ENCODE data around the gene RPS6KA2.
"Not testable (repeated sequence)": the region's sequence is repeated elsewhere in the genome, so short reads cannot be mapped to it uniquely, and the experiment has no call there.

RPS6KA2 gene

GRCh38 chr6:166588691-166589336 lies 38.2 kb downstream of the RPS6KA2 start:
- DNase-seq, result no peak

DNA sequence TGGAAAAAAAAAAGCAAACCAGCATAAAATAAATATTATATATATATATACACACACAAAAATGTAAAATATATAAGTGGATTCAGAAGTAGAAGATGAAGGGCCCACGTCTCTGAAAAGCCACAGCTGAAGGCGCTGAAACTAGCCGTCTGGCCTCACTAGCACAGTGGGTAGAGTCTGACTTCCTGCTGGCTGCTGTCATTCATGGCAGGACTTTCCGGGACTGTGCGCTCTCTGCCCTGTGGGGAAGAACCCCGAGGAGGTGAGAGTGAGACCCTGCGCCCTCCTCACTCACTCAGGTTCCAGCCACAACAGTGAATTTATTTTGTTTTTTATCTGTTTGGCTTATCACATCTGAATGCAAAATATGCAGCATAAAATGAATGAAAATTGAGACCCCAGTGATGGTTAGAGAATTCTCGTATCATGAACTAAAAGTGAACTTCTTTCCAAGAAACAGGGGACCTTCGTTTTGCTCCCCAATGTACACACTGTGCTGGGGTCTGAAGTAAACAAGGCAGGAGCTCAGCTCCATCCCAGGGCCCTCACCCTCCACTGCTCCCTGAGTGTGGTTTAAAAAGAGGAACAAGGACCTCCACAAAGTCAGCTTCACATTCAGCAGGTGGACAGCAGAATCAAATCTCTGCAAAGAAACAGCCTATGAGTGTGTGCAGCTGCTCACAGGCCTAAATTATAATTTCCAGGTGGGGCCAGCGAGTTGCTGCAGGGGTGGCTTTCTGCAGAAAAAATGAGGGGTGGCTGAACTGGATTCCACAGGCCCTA lies 39.2 kb downstream of the RPS6KA2 start:
- no peak for DNase-seq

DNA sequence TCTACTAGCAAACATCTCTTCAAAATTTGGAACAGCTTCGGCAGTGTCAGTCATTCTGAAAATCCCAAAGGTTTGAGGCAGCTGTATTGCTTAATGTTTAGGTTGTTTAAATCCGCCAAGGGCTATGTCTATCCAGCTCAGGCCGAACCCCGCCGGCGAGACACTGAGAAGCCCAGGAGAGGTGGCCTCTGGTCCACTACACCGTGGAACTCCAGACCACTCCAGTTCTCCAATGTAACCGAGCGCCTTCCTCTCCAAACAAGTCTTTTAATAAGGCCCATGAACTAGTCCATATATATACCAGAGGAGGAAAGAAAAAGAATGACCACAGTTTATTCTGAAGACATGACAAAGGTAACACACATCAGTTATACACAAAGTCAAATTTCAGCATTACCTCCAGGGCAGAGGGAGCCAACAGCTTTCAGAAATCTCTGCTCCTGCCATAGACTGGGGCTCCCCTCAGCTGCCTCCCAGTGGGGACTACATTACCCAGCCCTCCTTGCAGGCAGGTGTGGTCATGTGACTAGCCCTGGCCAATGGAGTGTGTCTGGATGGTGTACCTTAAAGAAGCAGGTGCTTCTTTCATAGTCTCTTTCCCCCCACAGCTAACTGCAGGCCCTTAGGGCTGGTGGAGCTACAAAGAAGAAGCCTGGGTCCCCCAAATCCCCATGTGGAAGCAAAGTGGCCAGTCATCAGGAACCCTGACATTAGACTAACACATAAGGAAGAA lies 40.5 kb downstream of the RPS6KA2 start, which contains the start of gene RAMACL:
RAMACL (minus strand) TSS at position 255 of the 733 bp plus-strand sequence; CDS start at position 54, 201 bp downstream.
- DNase-seq, result peak; percentile 79

DNA sequence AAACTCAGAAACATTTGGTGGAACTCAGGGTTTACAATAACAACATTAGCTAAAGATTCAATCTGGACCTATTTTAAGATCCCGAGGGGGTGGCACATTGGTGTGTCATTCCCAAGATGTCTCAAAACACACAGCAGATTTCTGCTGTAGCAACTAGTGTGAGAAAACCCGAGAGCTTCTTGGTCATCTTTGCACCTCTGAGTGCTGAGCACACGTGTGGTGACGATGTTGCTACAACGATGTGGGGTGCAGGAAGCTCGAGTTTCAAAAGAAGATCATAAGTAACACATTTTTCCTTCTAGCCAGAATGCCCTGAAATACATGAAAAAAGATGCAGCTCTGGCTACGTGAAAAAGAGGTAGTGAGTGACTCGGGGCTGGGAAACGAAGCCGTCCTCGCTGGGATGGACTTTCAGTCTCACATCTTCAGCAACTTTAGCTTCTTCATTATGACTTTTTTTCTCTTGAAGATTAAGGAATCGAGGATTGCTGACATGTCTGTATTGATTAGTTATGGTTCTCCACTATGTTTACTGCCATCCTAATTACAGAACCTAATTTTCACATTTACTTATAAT lies 42.1 kb downstream of the RPS6KA2 start:
- no peak for DNase-seq

GRCh38 chr6:166584155-166584554 lies 42.9 kb downstream of the RPS6KA2 start:
- DNase-seq, result no peak

- DNase-seq, result no peak
Observed at GRCh38 chr6:166583230-166583965, 43.7 kb downstream of the RPS6KA2 start.

GRCh38 chr6:166582258-166582657 lies 44.8 kb downstream of the RPS6KA2 start:
- DNase-seq, result no peak

DNA sequence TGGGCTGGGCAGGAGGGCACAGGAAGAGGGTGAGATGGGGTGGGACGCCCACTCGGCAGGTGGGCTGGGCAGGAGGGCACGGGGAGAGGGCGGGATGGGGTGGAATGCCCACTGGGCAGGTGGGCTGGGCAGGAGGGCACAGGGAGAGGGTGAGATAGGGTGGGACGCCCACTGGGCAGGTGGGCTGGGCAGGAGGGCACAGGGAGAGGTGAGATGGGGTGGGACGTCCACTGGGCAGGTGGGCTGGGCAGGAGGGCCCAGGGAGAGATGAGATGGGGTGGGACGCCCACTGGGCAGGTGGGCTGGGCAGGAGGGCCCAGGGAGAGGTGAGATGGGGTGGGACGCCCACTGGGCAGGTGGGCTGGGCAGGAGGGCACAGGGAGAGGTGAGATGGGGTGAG lies 45.2 kb downstream of the RPS6KA2 start:
- not testable (repeated sequence) for DNase-seq

DNA sequence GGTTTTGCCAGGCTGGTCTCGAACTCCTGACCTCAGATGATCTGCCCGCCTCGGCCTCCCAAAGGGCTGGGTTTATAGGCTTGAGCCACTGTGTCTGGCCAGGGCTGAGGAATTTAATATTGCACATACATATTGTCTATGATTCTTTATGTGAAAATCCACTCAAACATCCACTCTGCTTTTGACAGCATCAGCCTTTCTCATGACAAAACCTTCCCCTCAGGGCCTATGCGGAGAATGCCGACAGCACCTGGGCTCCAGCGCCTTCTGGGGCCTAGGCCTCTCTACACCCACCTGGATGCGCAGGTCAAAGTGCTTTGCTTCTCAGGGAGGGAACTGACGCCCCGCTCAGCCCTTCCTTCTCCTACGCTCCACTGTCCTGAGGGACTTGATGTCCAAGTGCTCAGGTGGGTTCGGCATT lies 46.0 kb downstream of the RPS6KA2 start:
- no peak for DNase-seq

GRCh38 chr6:166580076-166581050 lies 46.7 kb downstream of the RPS6KA2 start:
- DNase-seq, result no peak

DNA sequence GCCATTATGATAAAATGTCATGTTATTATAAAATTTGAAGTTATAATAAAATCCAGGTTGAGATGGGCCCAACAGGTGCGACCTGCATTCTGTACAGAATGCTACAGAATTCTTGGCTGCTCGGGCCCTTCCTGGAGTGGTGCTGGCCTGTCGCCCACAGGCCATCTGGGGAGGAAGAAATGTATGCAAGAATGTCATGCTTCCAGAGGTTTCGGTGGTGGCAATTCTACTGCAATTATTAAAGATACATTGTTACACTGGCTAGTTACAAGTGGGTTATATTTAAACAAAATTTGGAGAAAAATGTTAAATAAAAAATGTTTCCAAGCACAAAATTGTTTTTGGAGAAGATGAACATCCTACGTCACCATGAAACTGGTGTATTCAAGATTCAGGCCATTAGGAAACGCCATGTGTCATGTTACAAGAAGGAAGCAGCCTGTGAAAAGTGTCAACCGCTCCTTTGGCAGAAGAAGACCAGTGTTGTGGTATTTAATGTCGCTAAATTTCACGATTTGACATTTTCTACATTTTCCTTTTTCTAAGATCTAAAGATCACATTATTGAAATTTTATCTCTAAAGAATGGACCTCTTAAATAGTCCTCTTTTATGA lies 47.7 kb downstream of the RPS6KA2 start:
- DNase-seq, result no peak

GRCh38 chr6:166578536-166579236 lies 48.4 kb downstream of the RPS6KA2 start:
- no peak for DNase-seq

DNA sequence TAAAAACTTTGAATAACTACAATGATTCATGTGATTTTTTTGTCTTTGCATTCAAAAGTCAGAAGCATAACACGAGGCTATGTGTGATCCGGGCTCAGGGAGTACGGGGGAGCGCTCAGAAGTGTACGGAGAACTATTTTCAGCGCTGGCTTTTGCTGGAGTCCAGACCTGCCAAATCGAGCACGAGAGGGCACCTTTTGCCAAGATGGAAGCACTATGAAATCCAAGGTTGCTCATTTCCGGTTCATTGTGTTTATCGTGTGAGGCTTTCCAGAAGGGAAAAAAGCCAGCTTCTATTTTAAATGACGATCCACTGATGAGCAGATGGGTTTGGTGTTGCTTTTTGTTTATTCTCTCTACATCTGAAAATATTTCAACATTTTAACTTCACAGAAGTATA lies 51.8 kb downstream of the RPS6KA2 start:
- DNase-seq, result no peak

DNA sequence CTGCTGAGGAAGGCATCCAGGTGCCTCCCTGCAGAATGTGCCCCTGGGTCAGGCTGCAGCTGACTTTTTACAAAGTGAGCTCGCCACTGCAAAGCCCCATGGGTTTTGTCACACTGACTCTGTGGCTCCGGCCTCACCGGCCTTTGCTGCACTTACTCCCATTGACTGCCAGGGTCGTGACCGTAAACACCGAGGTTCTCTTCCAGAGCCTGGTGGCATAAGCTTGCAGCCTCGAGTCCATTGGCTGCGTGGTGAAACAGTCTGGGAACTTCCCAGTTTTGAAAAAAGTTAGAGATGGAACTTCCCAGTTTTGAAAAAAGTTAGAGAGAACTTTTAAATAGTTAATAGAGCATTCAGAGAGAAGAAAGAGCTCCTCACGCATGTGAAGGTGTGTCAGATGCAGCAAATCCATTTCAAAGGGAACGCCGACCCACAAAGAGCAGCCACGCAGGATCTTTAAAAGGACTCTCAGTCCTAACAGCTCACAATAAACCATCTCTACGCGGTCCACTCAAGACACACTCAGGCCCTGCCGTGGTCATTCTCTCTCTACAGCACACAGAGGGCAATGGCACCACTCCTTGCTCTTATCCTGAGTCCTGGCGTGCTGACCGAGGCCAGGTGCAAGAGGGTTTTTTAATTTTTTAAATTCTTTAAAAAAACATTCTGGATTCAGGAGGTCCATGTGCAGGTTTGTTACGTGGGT lies 53.4 kb downstream of the RPS6KA2 start:
- DNase-seq, result no peak

- no peak for DNase-seq
Observed at GRCh38 chr6:166572370-166573261, 54.4 kb downstream of the RPS6KA2 start.

DNA sequence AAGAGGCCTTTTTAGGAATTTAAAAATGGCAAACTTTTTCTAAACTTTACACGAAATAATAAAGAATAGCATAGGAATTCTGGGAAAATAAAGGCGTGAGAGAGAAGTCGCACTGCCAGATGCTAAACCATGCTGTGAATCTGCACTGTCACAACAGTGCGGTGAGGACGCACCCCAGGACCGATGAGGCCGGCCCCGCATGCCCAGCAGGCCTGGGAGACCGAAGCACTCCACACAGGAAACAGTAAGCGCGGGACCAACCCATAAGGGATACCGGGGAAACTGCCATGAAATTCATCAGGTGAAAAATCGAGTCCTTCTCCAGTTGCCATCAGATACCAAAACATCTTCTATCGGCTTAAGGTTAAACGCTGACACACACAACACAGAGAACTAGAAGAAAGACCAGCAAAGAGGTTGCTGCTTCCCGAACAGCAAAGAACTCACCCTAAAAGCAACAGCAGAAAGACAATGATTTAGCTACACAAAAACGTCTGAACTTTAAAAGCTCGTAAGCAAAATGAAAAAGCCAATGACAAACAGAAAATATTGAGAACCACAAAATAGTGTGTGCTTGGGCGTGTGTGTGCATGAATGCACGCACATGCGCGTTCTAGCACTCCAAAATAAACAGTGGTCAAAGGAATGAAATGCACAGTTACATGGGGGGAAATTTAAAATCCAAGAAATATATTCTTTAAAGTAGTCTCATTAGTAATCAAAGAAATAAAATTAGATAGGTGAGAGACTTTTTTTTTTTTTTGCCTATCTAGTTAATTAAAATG lies 55.9 kb downstream of the RPS6KA2 start:
- DNase-seq, result no peak

DNA sequence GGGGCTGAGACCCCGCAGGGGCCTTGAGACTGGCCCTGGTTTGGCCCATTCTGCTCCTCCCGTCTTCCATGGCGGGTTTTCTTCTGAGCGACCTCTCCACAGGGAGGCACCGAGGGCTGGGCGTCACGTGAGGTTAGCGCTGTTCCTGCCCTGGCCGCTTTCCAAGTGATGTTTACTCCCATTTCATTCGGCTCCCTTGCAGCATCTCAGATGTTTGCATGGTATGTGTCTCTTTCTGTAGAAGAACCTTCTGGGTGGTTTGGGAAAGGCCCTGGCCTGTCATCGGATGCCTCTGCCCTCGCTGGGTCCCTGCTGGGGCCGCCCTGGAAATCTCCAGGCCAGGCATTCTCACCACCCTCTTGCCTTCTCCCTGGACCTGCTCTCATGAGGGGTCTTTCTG lies 57.8 kb downstream of the RPS6KA2 start:
- no peak for DNase-seq

DNA sequence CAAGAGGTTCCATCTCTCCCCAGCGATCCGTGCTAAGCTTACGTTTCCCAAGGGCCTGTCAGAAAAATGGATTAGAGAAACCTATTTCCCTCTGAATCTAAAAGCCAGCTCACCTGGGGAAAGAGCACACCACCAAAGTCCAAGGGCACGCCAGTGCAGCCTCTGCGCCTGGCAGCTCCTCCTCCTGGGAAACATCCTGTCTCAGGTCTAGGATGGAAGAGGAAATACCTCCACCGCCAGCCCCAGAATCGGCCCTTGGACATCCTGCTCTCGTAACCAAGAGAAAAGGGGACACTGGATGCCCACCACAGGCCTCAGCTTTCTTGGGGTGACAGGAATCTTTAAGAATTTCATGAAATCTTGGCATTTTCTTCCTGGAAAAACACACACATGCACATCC lies 59.2 kb downstream of the RPS6KA2 start:
- DNase-seq, result no peak
